Lower leg skin (tissue), 3 donors: ENCODE results near the gene KIAA2012.

ENCODE experiments used
- POLR2A ChIP-seq, 2 donors: fragments of 450-650 bp; IDR thresholded peaks; one replicate each; pipeline ENCODE4 v1.6.1; 2016 to 2017; ENCODE audit warnings: antibody characterized with exemption in 2 of 2, mild to moderate bottlenecking in 1 of 2, moderate library complexity in 1 of 2
- TF ChIP-seq, protein P1 (sequence below), 3 donors: fragments of 450-650 bp; IDR thresholded peaks; one replicate each; pipeline ENCODE4 v1.5.1; 2016; ENCODE audit warnings: antibody characterized with exemption in 3 of 3, mild to moderate bottlenecking in 3 of 3, moderate library complexity in 2 of 3

DNA sequence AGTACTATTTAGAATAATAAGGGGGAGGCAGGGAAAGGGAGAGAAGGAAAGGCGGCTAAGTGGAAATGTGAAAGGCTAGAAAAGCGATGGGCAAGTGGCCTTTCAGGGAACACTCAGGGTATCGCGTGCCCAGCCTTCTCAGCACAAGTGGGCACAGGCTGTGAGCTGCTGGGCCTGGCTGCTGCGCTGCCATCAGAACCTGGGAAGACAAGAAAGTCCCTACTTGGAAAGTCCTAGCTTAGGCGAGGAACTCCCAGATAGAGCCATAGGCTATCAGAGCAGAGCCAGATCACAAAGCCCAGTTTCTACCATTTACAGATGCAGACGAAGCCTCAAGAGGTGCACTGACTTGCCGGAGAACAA, 49.2 kb upstream of the KIAA2012 start:
- TF ChIP-seq, protein P1, sequence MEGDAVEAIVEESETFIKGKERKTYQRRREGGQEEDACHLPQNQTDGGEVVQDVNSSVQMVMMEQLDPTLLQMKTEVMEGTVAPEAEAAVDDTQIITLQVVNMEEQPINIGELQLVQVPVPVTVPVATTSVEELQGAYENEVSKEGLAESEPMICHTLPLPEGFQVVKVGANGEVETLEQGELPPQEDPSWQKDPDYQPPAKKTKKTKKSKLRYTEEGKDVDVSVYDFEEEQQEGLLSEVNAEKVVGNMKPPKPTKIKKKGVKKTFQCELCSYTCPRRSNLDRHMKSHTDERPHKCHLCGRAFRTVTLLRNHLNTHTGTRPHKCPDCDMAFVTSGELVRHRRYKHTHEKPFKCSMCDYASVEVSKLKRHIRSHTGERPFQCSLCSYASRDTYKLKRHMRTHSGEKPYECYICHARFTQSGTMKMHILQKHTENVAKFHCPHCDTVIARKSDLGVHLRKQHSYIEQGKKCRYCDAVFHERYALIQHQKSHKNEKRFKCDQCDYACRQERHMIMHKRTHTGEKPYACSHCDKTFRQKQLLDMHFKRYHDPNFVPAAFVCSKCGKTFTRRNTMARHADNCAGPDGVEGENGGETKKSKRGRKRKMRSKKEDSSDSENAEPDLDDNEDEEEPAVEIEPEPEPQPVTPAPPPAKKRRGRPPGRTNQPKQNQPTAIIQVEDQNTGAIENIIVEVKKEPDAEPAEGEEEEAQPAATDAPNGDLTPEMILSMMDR (IDR thresholded peaks at IDR 0.05): no peak
- no peak for TF ChIP-seq POLR2A (IDR thresholded peaks at IDR 0.05)
